ENCODE data around the gene SEC24D. TPM values are rescaled to one million over a fixed set of nuclear protein-coding genes. Genes with fewer than 3 reads are reported as not detected.

Gene SEC24D
- total RNA-seq, 3 donors from 2014 or later: 24.4 to 32.7 (median 30.7) TPM

DNA sequence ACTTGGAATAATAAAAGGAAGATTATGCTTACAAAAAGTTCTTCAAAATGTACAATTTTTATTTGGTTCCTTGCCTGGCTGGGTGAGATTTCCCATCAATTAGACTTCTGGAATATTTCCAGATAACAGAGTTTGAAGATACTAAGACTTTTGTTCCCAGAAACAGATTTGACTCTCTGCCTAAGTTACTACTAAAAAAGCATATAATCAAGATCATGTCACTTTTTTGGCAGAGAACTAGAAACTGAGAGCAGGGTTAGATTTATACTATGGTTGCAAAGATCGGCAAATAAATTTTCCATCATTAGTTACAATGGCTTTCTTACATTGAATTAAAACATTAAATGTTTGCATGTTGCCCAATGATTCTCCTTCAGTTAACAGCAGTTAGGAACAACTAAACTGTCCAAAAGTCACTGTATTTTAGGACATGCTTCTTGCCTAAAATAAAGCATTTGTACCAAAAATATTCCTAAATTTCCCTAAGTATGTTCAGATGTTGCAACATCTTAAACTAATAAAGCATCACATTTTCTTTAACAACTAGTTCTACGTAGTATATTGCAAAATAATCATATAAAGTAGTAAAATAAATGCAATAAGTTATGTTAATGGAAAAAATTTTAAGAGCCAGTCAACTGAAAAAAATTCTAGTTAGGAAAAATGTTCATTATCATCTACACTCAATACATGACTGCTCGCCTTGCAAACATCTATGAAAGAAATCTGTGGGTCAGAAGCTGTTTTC, 73.0 kb downstream of the SEC24D start:
- no peaks in the 10 kb centered on the region for H3K4me1 Mint-ChIP-seq (ENCODE audit: low read depth)
- DNase-seq (no peak), ATAC-seq (no peak)
- peaks cover 27% of the 10 kb centered on the region for H3K36me3 Mint-ChIP-seq (ENCODE audit: insufficient read depth)
- H3K27me3 Mint-ChIP-seq (ENCODE audit: low read depth): no peaks in the 10 kb centered on the region
- H3K9me3 Mint-ChIP-seq: no peaks in the 10 kb centered on the region
- H3K4me3 Mint-ChIP-seq: no peak overlapping the region

DNA sequence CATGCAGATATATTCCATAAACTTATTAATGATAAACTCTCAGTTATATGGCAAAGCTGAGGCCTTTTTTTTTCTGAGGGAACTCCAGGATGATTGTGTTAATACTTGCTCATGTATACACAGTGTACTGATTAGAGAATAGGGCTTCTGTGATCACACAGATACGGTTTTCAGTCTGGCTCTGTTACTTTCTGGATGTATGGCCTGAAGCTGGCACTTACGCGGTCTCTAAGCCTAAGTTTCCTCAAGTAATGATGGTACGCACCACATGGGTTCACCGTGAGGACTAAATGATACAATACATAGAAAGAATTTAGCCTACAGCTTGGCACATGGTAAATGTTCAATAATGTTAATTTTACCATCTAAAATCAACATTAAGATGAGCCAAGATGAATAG, 73.8 kb downstream of the SEC24D start:
- Mint-ChIP-seq H3K4me3 (no peak overlapping the region), H3K9me3 (no peaks in the 10 kb centered on the region)
- DNase-seq: no peak

DNA sequence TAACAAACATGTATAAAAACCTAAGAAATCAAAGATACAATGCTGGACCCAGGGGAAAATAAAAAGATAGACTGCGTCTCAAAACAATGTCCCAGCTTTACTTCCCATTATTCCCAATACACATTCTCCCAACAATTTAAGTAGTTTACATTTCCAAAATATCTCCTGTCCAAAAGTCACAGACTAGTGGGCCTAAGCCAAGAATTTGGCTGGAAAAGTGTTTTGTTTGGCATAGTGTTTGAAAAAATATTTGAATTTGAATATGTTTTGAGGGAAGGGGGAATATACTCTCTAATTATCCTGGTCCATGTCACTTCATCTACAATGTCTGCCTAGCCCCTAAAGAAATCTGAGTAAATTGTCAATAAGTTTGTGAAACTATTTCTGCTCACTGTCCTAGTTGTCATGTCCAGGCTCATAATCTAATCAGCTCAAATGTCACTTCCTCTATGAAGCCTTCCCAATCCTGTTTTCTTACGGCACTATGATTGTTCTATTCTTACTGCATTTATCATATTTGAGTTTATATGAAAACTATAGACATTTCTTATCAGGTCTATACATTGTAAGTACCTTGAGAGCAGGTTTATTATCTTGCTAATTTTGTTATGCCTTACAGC, 74.4 kb downstream of the SEC24D start:
- no peak overlapping the region for H3K4me3 Mint-ChIP-seq
- H3K4me1 Mint-ChIP-seq (ENCODE audit: low read depth): no peaks in the 10 kb centered on the region
- no peak for ATAC-seq
- no peaks in the 10 kb centered on the region for H3K27me3 Mint-ChIP-seq (ENCODE audit: low read depth)
- H3K36me3 Mint-ChIP-seq (ENCODE audit: insufficient read depth): peaks cover 23% of the 10 kb centered on the region
- no peak for DNase-seq
- no peaks in the 10 kb centered on the region for H3K9me3 Mint-ChIP-seq

More for the DNA sequence above, 73.8 kb downstream of the SEC24D start:
- Mint-ChIP-seq H3K4me1 (ENCODE audit: low read depth) (no peaks in the 10 kb centered on the region), H3K27me3 (ENCODE audit: low read depth) (no peaks in the 10 kb centered on the region), H3K36me3 (ENCODE audit: insufficient read depth) (peaks cover 28% of the 10 kb centered on the region)
- no peak for ATAC-seq

DNA sequence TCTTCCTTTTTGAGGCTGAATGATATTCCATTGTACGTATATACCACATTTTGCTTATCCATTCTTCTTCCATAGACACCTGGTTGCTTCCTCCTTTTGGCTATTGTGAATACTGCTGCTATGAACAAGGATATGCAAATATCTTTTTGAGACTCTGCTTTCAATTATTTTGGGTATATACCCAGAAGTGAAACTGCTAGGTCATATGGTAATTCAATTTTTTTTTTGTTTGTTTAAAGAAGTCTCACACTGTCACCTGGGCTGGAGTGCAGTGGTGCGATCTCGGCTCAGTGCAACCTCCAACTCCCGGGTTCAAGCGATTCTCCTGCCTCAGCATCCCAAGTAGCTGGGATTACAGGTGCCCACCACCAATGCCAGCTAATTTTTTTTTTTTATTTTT, 75.4 kb downstream of the SEC24D start:
- Mint-ChIP-seq H3K36me3 (ENCODE audit: insufficient read depth) (peaks cover 26% of the 10 kb centered on the region), H3K27me3 (ENCODE audit: low read depth) (no peaks in the 10 kb centered on the region), H3K4me1 (ENCODE audit: low read depth) (no peaks in the 10 kb centered on the region), H3K4me3 (no peak overlapping the region), H3K9me3 (no peaks in the 10 kb centered on the region)
- no peak for ATAC-seq
- no peak for DNase-seq

DNA sequence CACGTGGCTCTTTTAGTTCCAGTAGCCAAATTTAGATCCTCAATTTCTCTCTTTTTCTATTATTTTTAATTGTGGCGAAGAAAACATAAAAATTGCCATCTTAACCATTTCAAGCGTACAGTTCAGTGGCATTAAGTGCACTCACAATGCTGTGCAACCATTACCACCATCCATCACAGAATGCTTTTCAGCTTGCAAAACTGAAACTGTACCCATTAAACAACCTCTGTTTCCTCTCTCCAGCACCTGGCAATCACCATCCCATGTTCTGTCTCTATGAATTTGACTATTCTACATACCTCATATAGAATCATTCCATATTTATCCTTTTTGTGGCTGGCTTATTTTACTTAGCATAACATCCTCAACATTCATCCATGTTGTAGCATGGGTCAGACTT, 75.8 kb downstream of the SEC24D start:
- no peaks in the 10 kb centered on the region for H3K27me3 Mint-ChIP-seq (ENCODE audit: low read depth)
- H3K9me3 Mint-ChIP-seq: no peaks in the 10 kb centered on the region
- ATAC-seq: no peak
- no peaks in the 10 kb centered on the region for H3K4me1 Mint-ChIP-seq (ENCODE audit: low read depth)
- DNase-seq: no peak
- peaks cover 26% of the 10 kb centered on the region for H3K36me3 Mint-ChIP-seq (ENCODE audit: insufficient read depth)
- no peak overlapping the region for H3K4me3 Mint-ChIP-seq

DNA sequence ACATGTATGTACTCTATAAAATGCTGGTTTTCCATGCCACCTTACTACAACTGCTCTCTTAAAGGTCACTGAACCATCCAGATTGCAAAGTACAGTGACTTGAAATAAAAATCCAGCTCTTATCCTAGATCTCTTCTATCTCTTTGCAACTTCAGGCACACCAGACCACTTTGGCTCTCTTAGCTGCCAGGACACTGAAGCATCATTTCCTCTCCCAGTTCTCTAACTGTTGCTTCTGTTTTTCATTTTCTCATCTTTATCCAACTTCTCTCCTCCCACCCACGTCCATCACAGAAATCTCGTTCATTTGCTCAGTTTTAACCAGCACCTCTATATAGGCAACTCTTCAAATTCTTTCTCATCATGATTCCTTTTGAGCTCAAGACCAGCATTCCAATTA, 76.4 kb downstream of the SEC24D start:
- H3K4me1 Mint-ChIP-seq (ENCODE audit: low read depth): no peaks in the 10 kb centered on the region
- no peaks in the 10 kb centered on the region for H3K9me3 Mint-ChIP-seq
- no peak for DNase-seq
- no peak overlapping the region for H3K4me3 Mint-ChIP-seq
- H3K36me3 Mint-ChIP-seq (ENCODE audit: insufficient read depth): peaks cover 26% of the 10 kb centered on the region
- no peaks in the 10 kb centered on the region for H3K27me3 Mint-ChIP-seq (ENCODE audit: low read depth)
- ATAC-seq: no peak

DNA sequence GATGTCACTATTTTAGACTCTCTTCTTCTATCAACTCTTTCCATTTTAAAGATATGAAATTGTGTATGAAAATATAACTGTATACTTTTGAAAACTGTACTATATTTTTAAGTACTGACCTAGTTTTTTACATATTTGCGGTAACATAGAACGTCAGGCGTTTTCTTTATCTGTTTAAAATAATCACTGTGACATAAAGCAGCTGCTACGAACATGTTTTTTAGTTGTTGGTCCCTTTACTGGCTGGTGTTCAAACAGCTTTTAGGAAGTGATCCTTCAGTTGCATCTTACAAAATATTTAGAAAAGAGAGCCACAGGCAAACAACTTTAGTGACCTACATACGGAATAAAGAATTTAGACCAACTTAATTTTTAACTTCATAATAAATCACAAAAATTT, 77.6 kb downstream of the SEC24D start:
- H3K27me3 Mint-ChIP-seq (ENCODE audit: low read depth): no peaks in the 10 kb centered on the region
- ATAC-seq (no peak), DNase-seq (no peak)
- no peaks in the 10 kb centered on the region for H3K4me1 Mint-ChIP-seq (ENCODE audit: low read depth)
- H3K36me3 Mint-ChIP-seq (ENCODE audit: insufficient read depth): peaks cover 16% of the 10 kb centered on the region
- H3K9me3 Mint-ChIP-seq: no peaks in the 10 kb centered on the region
- no peak overlapping the region for H3K4me3 Mint-ChIP-seq

DNA sequence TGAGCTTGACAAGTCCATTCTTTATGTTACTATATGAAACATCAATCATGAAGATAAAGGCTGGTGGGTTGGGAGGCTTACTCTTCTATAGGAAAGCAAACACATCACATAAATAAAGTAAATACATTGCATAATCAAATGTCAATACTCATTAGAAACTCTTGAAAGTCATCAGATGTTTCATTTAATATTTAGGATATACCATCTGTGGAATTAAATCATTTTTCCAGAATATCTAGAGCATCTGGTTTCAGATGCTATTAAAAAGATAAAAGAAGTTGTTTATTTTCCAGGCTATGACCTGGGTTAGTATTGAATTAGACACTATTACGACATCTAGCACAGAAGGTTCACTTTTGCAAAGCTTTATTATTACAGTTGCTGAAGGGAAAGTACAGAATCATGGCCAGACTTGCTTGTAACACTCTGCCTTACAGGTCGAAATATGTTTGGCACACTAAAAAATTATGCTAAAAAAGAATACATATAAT, 78.1 kb downstream of the SEC24D start:
- no peak for ATAC-seq
- no peaks in the 10 kb centered on the region for H3K4me1 Mint-ChIP-seq (ENCODE audit: low read depth)
- DNase-seq: no peak
- H3K4me3 Mint-ChIP-seq: no peak overlapping the region
- no peaks in the 10 kb centered on the region for H3K9me3 Mint-ChIP-seq
- H3K27me3 Mint-ChIP-seq (ENCODE audit: low read depth): no peaks in the 10 kb centered on the region
- H3K36me3 Mint-ChIP-seq (ENCODE audit: insufficient read depth): peaks cover 17% of the 10 kb centered on the region

DNA sequence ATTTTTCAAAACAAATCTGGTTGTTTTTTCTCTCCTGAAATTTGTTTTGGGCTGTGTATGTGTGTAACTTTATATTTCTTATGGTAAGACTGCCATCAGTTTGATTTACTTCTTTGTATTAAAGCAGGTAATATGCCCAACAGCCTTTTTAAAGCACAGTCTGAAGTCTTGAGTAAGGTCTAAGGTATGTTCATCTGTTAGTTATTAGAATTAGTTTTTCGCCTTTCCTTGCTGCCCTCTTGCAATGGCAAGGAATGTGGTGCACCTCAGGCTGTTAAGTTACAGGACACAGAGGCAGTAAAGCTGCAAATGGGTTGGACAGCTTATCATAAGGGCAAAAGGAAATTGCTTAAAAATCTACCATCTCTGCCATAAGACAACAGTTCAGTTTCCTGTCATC, 79.0 kb downstream of the SEC24D start:
- Mint-ChIP-seq H3K36me3 (ENCODE audit: insufficient read depth) (peaks cover 16% of the 10 kb centered on the region), H3K4me1 (ENCODE audit: low read depth) (no peaks in the 10 kb centered on the region), H3K27me3 (ENCODE audit: low read depth) (no peaks in the 10 kb centered on the region), H3K9me3 (no peaks in the 10 kb centered on the region), H3K4me3 (no peak overlapping the region)
- DNase-seq: no peak
- ATAC-seq: no peak

DNA sequence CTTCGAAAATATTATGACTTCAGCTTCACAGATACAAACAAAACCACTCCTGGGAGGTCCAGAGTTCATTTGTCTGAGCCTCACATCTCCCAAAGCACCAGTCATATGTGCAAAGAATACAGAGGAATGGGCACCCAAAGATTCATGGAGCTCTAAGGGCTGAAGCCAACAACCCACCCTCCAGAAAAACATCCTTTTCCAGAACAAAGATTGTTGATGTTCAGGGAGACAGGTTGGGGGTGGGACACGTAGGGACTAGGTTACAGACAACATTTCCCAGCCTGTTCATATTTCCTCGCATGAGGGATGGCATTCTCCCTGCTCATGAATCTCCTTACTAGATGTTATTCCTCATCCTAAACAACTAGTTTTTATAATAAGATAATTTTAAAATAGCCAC, 79.5 kb downstream of the SEC24D start:
- no peak overlapping the region for H3K4me3 Mint-ChIP-seq
- H3K4me1 Mint-ChIP-seq (ENCODE audit: low read depth): no peaks in the 10 kb centered on the region
- H3K9me3 Mint-ChIP-seq: no peaks in the 10 kb centered on the region
- no peaks in the 10 kb centered on the region for H3K27me3 Mint-ChIP-seq (ENCODE audit: low read depth)
- H3K36me3 Mint-ChIP-seq (ENCODE audit: insufficient read depth): peaks cover 17% of the 10 kb centered on the region
- ATAC-seq: no peak
- DNase-seq: no peak

DNA sequence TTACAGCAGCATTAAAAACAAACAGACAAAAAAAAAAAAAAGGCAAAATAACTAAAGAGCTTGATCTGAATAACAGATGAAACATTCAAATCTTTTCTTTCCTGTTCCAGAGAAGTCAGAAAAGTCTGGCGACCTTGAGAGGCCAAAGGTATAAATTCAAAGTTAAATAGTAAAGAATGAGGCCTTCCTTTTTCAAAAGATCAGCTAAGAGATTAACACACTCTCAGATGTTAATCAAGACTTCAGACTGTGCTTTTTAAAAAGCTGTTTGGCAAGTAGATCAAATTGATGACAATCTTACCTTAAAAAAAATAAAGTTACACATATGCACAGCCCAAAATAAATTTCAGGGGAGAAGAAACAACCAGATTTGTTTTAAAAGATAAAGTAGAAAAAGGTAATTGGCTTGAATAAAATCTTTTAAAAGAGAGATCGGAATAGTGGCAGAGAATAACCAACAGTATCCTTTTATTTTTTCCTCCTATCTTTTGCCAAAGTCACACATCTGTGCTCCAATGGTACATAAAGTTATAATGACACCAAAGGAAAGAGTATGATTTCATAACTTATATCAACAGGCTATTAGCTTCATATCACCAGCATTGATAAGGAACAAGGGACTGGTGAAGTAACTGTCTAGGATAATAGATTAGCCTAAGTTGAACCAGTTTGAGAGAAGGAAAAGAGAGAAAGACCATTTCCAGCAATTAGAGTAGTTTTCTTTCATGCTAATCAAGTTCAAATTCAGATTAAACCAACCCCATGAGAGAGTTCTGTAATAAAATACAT, 80.3 kb downstream of the SEC24D start:
- Mint-ChIP-seq H3K36me3 (ENCODE audit: insufficient read depth) (peaks cover 15% of the 10 kb centered on the region), H3K9me3 (no peaks in the 10 kb centered on the region), H3K4me1 (ENCODE audit: low read depth) (no peaks in the 10 kb centered on the region), H3K27me3 (ENCODE audit: low read depth) (no peaks in the 10 kb centered on the region), H3K4me3 (no peak overlapping the region)
- ATAC-seq (no peak), DNase-seq (no peak)

DNA sequence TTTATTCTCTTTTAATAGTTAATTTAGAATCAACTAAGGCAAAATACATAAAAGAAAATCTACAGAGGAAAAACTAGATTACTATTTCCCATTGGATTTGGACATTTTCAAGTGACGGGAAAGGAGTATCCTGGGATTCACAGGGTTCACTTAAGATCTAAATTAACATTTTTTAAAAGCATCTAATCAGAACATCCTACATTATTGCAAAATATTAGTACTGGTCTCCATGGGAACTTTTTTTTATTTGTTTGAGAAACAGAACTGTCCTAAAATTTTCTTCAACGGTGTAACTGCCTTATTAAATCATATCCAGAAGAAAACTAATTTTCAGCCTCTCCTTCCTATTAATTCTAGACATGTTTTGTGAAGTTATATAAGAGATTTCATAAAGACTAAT, 81.0 kb downstream of the SEC24D start:
- no peak for DNase-seq
- Mint-ChIP-seq H3K27me3 (ENCODE audit: low read depth) (no peaks in the 10 kb centered on the region), H3K9me3 (no peaks in the 10 kb centered on the region), H3K4me3 (no peak overlapping the region), H3K4me1 (ENCODE audit: low read depth) (no peaks in the 10 kb centered on the region), H3K36me3 (ENCODE audit: insufficient read depth) (peaks cover 18% of the 10 kb centered on the region)
- ATAC-seq: no peak

DNA sequence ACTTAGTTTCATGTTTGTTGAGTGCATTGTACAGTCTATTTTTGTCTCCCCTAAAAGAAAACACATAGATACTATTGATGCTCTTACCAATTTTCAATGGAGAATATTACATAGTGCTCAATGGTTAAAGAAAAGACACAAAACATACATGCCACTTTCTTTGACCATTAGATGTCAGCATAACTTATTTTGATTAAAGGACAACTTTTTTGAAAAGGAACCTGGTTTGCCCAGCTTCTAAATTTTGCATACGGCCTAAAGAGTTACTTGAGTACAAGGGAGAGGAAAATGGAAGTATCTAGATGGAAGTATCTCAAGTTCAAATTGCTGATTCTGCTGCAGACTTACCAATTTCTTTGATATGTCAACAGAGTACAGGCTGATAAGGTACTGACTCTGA, 82.2 kb downstream of the SEC24D start:
- no peak for DNase-seq
- Mint-ChIP-seq H3K4me3 (no peak overlapping the region), H3K4me1 (ENCODE audit: low read depth) (no peaks in the 10 kb centered on the region), H3K27me3 (ENCODE audit: low read depth) (no peaks in the 10 kb centered on the region), H3K9me3 (no peaks in the 10 kb centered on the region), H3K36me3 (ENCODE audit: insufficient read depth) (peaks cover 21% of the 10 kb centered on the region)
- ATAC-seq: no peak

DNA sequence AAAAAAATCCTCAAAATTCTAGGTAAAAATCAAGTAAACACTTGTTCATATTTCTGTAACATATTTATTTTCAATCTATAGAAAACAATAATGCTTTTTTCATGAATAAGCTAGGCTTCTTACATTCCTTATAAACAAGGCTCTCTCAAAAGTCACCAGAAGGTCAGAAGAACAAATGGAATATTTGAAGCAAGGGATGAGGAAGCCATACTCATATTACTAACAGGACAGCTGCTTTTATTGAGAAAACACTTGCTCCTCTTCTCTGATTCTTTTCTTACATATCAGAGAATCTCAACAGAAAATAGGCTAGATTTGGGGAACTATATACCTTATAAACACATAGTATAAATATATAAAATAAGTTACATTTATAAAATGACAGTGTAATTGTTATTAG, 82.8 kb downstream of the SEC24D start:
- ATAC-seq: no peak

DNA sequence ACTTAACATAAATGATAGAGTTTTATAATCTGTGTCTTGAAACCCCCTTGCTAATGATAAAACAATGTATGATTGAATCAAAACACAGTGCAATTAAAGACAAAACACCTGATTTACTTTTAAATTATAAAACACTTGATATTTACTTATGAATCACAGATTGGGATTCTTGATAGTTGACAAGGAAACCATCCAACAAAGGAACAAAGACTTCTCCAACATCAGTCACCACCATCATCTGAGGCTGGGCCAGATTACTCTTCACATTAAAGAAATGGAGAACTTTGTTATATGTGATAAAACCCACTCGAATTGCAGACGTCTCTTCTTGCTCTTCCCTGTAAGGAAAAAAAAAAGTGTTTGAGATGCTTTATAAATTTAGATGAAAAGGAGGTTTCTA, 83.4 kb downstream of the SEC24D start:
- Mint-ChIP-seq H3K27me3 (ENCODE audit: low read depth) (no peaks in the 10 kb centered on the region), H3K9me3 (no peaks in the 10 kb centered on the region), H3K4me1 (ENCODE audit: low read depth) (no peaks in the 10 kb centered on the region), H3K36me3 (ENCODE audit: insufficient read depth) (peaks cover 23% of the 10 kb centered on the region), H3K4me3 (no peak overlapping the region)
- ATAC-seq: no peak
- no peak for DNase-seq

More for the DNA sequence above, 82.8 kb downstream of the SEC24D start:
- H3K4me1 Mint-ChIP-seq (ENCODE audit: low read depth): no peaks in the 10 kb centered on the region
- no peaks in the 10 kb centered on the region for H3K27me3 Mint-ChIP-seq (ENCODE audit: low read depth)
- H3K4me3 Mint-ChIP-seq: no peak overlapping the region
- no peak for DNase-seq
- no peaks in the 10 kb centered on the region for H3K9me3 Mint-ChIP-seq
- H3K36me3 Mint-ChIP-seq (ENCODE audit: insufficient read depth): peaks cover 23% of the 10 kb centered on the region

Data from activated T-cell treated with anti-CD3 and anti-CD28 coated beads, Interleukin-2, amount 50 U/mL, for 4 hours (primary cell).